PC-9 (cell line): ENCODE data around the gene WFDC1. TPM values are rescaled to one million over a fixed set of nuclear protein-coding genes. Genes with fewer than 3 reads are reported as not detected.
"Not testable (repeated sequence)": the region's sequence is repeated elsewhere in the genome, so short reads cannot be mapped to it uniquely, and the experiment has no call there.

Experiments
- BruUV-seq: library from RNA; stranded (reverse); fragments of 400-500 nt; replicated peaks from 2 replicates; lab custom pipeline; 2021; lab: Mats Ljungman, UMichigan
- CTCF ChIA-PET: fragments of 300-600 bp; sonication (Branson Sonifier 250); formaldehyde crosslinking; loops from one replicate; lab custom pipeline; 2022; ENCODE audit warnings: antibody characterized with exemption; lab: Charles Lee
- POLR2A ChIA-PET: fragments of 300-600 bp; sonication (Branson Sonifier 250); formaldehyde crosslinking; loops from one replicate; lab custom pipeline; 2022; ENCODE audit warnings: antibody characterized with exemption; ENCODE audit not compliant: unreplicated experiment; lab: Charles Lee
- DNase-seq, 2 experiments: peaks; one replicate each; pipeline versions ENCODE4 v3.0.0 to v3.0.0-alpha.2; 2015 to 2022; ENCODE audit warnings: mixed read lengths in 1 of 2
- H2AFZ ChIP-seq: fragments of 200-600 bp; sonication (generic); 2 replicates; pipeline ENCODE4 v1.8.1; 2017; ENCODE audit warnings: antibody characterized with exemption
- H3F3A ChIP-seq: fragments of 200-600 bp; sonication (generic); 2 replicates; pipeline ENCODE4 v1.8.1; 2017; ENCODE audit warnings: antibody characterized with exemption, mild to moderate bottlenecking, low read depth; ENCODE audit not compliant: insufficient read depth
- H3K27ac ChIP-seq: fragments of 200-600 bp; sonication (generic); 2 replicates; pipeline ENCODE4 v1.6.1; 2016; ENCODE audit warnings: mixed run types
- H3K27me3 ChIP-seq: fragments of 200-600 bp; sonication (generic); 2 replicates; pipeline ENCODE4 v1.6.1; 2016; ENCODE audit warnings: low read depth, mixed run types; ENCODE audit not compliant: insufficient read depth
- H3K36me3 ChIP-seq: fragments of 200-600 bp; sonication (generic); 2 replicates; pipeline ENCODE4 v1.6.1; 2016; ENCODE audit warnings: low read depth, mixed run types
- H3K4me1 ChIP-seq: fragments of 200-600 bp; sonication (generic); replicated peaks from 2 replicates; pipeline ENCODE4 v1.6.1; 2016; ENCODE audit warnings: mixed run types; ENCODE audit not compliant: insufficient read depth
- H3K4me2 ChIP-seq: fragments of 200-600 bp; sonication (generic); 2 replicates; pipeline ENCODE4 v1.6.1; 2017; ENCODE audit warnings: mixed run types
- H3K4me3 ChIP-seq: fragments of 200-600 bp; sonication (generic); 2 replicates; pipeline ENCODE4 v1.6.1; 2016; ENCODE audit warnings: mixed run types
- H3K79me2 ChIP-seq: fragments of 200-600 bp; sonication (generic); 2 replicates; pipeline ENCODE4 v1.6.1; 2017; ENCODE audit warnings: low read depth, mixed run types
- H3K9me2 ChIP-seq: fragments of 200-600 bp; sonication (generic); 2 replicates; pipeline ENCODE4 v1.8.1; 2017; ENCODE audit warnings: mild to moderate bottlenecking; ENCODE audit not compliant: insufficient read depth
- H3K9me3 ChIP-seq: fragments of 200-600 bp; sonication (generic); 2 replicates; pipeline ENCODE4 v1.8.1; 2016; ENCODE audit warnings: low read depth; ENCODE audit not compliant: insufficient read depth
- H4K20me1 ChIP-seq: fragments of 200-600 bp; sonication (generic); 2 replicates; pipeline ENCODE4 v1.8.1; 2017; ENCODE audit not compliant: insufficient read depth
- EZH2 ChIP-seq: fragments of 200-600 bp; sonication (generic); IDR thresholded peaks from 2 replicates; pipeline ENCODE4 v1.8.0; 2017; ENCODE audit warnings: antibody characterized with exemption, low read depth
- intact Hi-C: fragments of 100-400 bp; cut with micrococcal nuclease; formaldehyde crosslinking; loops from one replicate; pipeline ENCODE4 v1.10.0; 2022; ENCODE audit not compliant: unreplicated experiment
- total RNA-seq: library from RNA; stranded (reverse); gene quantifications from 2 replicates; pipeline ENCODE4 v1.2.3, GENCODE V29; 2021
- TF ChIP-seq, protein P1 (sequence below): fragments of 200-600 bp; sonication (generic); conservative IDR thresholded peaks from 2 replicates; pipeline ENCODE4 v1.6.1; 2017; ENCODE audit warnings: mixed run types, antibody characterized with exemption, mild to moderate bottlenecking, moderate library complexity

The WFDC1 gene
- total RNA-seq, 1 experiment from 2014 or later, result not detected

GRCh38 chr16:84340325-84341040 is 45.8 kb downstream of the WFDC1 start:
- Histone ChIP-seq H2AFZ (no peak overlapping the region), H3K9me2 (no peaks in the 10 kb centered on the region), H3F3A (peaks cover 4% of the 10 kb centered on the region; the same call in 1 of the 2 replicates), H3K36me3 (no peaks in the 10 kb centered on the region), H3K27me3 (no peaks in the 10 kb centered on the region), H4K20me1 (no peaks in the 10 kb centered on the region), H3K4me2 (peak overlapping the region; percentile 49), H3K9me3 (no peaks in the 10 kb centered on the region; the same call in 1 of the 2 replicates), H3K79me2 (no peaks in the 10 kb centered on the region), H3K27ac (no peak overlapping the region), H3K4me3 (no peak overlapping the region), H3K4me1 (peaks cover 12% of the 10 kb centered on the region)
- BruUV-seq, result no TSS peak
- intact Hi-C loops, result no loop called here
- TF ChIP-seq, protein P1, sequence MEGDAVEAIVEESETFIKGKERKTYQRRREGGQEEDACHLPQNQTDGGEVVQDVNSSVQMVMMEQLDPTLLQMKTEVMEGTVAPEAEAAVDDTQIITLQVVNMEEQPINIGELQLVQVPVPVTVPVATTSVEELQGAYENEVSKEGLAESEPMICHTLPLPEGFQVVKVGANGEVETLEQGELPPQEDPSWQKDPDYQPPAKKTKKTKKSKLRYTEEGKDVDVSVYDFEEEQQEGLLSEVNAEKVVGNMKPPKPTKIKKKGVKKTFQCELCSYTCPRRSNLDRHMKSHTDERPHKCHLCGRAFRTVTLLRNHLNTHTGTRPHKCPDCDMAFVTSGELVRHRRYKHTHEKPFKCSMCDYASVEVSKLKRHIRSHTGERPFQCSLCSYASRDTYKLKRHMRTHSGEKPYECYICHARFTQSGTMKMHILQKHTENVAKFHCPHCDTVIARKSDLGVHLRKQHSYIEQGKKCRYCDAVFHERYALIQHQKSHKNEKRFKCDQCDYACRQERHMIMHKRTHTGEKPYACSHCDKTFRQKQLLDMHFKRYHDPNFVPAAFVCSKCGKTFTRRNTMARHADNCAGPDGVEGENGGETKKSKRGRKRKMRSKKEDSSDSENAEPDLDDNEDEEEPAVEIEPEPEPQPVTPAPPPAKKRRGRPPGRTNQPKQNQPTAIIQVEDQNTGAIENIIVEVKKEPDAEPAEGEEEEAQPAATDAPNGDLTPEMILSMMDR, result peak; percentile 63
- TF ChIP-seq EZH2, result no peak
- DNase-seq, result peak; percentile 72 to 84
- ChIA-PET POLR2A (no interaction called here), CTCF (no interaction called here)

- Histone ChIP-seq H3K9me2 (no peaks in the 10 kb centered on the region), H2AFZ (no peak overlapping the region), H3K4me3 (no peak overlapping the region), H3K4me1 (peaks cover 12% of the 10 kb centered on the region), H3K27ac (no peak overlapping the region), H3K79me2 (no peaks in the 10 kb centered on the region), H3K27me3 (no peaks in the 10 kb centered on the region), H3F3A (peaks cover 4% of the 10 kb centered on the region; the same call in 1 of the 2 replicates), H3K36me3 (no peaks in the 10 kb centered on the region), H3K9me3 (no peaks in the 10 kb centered on the region; the same call in 1 of the 2 replicates), H3K4me2 (no peak overlapping the region), H4K20me1 (no peaks in the 10 kb centered on the region)
- CTCF ChIA-PET, result no interaction called here
- BruUV-seq, result no TSS peak
- intact Hi-C loops, result no loop called here
- TF ChIP-seq, protein P1, result no peak
- no peak for TF ChIP-seq EZH2
- POLR2A ChIA-PET, result no interaction called here
- no peak for DNase-seq
Observed at GRCh38 chr16:84341528-84342295, 47.0 kb downstream of the WFDC1 start.

GRCh38 chr16:84343800-84344199 is 49.1 kb downstream of the WFDC1 start:
- H3F3A ChIP-seq, CTCF ChIA-PET, H3K9me2 ChIP-seq, POLR2A ChIA-PET, DNase-seq, H3K4me3 ChIP-seq, H3K79me2 ChIP-seq, H3K4me2 ChIP-seq, H3K9me3 ChIP-seq, H3K36me3 ChIP-seq, H2AFZ ChIP-seq, H3K27ac ChIP-seq, intact Hi-C loops, H3K27me3 ChIP-seq, BruUV-seq, H4K20me1 ChIP-seq: not testable (repeated sequence)
- peaks cover 12% of the 10 kb centered on the region for H3K4me1 ChIP-seq
